Skeletal muscle tissue (tissue), 4 donors: ENCODE measurements around the gene CAPN10. TPM values are rescaled to one million over a fixed set of nuclear protein-coding genes. Genes with fewer than 3 reads are reported as not detected.

ENCODE experiments used
- H3K27ac ChIP-seq: one replicate; pipeline ENCODE4 v1.7.0; 2013; ENCODE audit warnings: mild to moderate bottlenecking, low read depth, low read length, inconsistent platforms
- H3K27me3 ChIP-seq, 3 donors: one replicate each; pipeline ENCODE4 v1.7.0; 2013; ENCODE audit warnings: low read length in 3 of 3; ENCODE audit not compliant: control insufficient read depth in 3 of 3, insufficient read depth in 3 of 3
- H3K36me3 ChIP-seq, 3 donors: one replicate each; pipeline ENCODE4 v1.7.0; 2013; ENCODE audit warnings: low read length in 3 of 3; ENCODE audit not compliant: control insufficient read depth in 3 of 3, insufficient read depth in 3 of 3
- H3K4me1 ChIP-seq, 3 donors: one replicate each; pipeline ENCODE4 v1.7.0; 2013; ENCODE audit warnings: low read length in 3 of 3, mild to moderate bottlenecking in 3 of 3; ENCODE audit not compliant: control insufficient read depth in 3 of 3, insufficient read depth in 3 of 3
- H3K4me3 ChIP-seq, 3 donors: one replicate each; pipeline ENCODE4 v1.7.0; 2013; ENCODE audit warnings: low read length in 3 of 3
- H3K9ac ChIP-seq, 3 donors: one replicate each; pipeline ENCODE4 v1.7.0; 2013; ENCODE audit warnings: low read length in 3 of 3, mild to moderate bottlenecking in 3 of 3, moderate library complexity in 2 of 3, low read depth in 1 of 3
- H3K9me3 ChIP-seq, 3 donors: one replicate each; pipeline ENCODE4 v1.7.0; 2013; ENCODE audit warnings: low read length in 3 of 3; ENCODE audit not compliant: control insufficient read depth in 3 of 3
- total RNA-seq: library from RNA; depleted of rRNA; stranded (reverse); fragments of >200 nt; gene quantifications from one replicate; pipeline ENCODE4 v1.2.3, GENCODE V29; 2014
- donor health status: Osteomylitis.

CAPN10 gene
- total RNA-seq, 1 donor from 2014 or later: 12.0 TPM

DNA sequence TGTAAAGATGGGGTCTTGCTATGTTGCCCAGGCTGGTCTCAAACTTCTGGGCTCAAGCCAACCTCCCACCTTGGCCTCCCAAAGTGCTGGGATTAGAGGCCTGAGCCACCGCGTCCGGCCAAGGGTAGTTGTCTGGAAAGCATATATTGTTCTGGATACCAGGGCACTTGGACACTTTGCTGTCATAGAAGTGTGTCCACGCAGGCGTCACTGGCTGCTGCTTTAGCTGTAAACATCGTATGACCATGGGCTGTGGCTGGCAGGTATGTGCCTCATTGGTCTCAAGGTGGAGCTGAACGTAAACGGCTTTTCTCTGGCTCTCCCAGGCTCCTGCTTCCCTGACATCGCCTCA, 35.5 kb downstream of the CAPN10 start:
- peaks cover 0 to 3% (median 0%) of the 10 kb centered on the region in 3 donors for H3K27me3 ChIP-seq
- H3K4me3 ChIP-seq: no peak overlapping the region
- H3K27ac ChIP-seq: no peak overlapping the region
- H3K9ac ChIP-seq: no peak overlapping the region
- no peaks in the 10 kb centered on the region for H3K9me3 ChIP-seq
- H3K4me1 ChIP-seq: no peaks in the 10 kb centered on the region
- H3K36me3 ChIP-seq: peaks cover 0 to 5% (median 0%) of the 10 kb centered on the region in 3 donors

- peaks cover 0 to 3% (median 0%) of the 10 kb centered on the region in 3 donors for H3K27me3 ChIP-seq
- no peak overlapping the region for H3K9ac ChIP-seq
- peaks cover 0 to 5% (median 0%) of the 10 kb centered on the region in 3 donors for H3K36me3 ChIP-seq
- no peaks in the 10 kb centered on the region for H3K9me3 ChIP-seq
- H3K4me3 ChIP-seq: no peak overlapping the region
- no peaks in the 10 kb centered on the region for H3K4me1 ChIP-seq
- H3K27ac ChIP-seq: no peak overlapping the region
Observed at GRCh38 chr2:240622531-240623235, 36.1 kb downstream of the CAPN10 start.

GRCh38 chr2:240623531-240624010, 37.0 kb downstream of the CAPN10 start:
- Histone ChIP-seq H3K36me3 (peaks cover 0 to 4% (median 0%) of the 10 kb centered on the region in 3 donors), H3K4me3 (no peak overlapping the region), H3K4me1 (no peaks in the 10 kb centered on the region), H3K27me3 (peaks cover 0 to 8% (median 0%) of the 10 kb centered on the region in 3 donors), H3K9ac (no peak overlapping the region), H3K27ac (no peak overlapping the region), H3K9me3 (no peaks in the 10 kb centered on the region)

GRCh38 chr2:240624011-240624949, 37.7 kb downstream of the CAPN10 start:
- H3K27me3 ChIP-seq: peaks cover 0 to 8% (median 0%) of the 10 kb centered on the region in 3 donors
- H3K9me3 ChIP-seq: no peaks in the 10 kb centered on the region
- no peaks in the 10 kb centered on the region for H3K4me1 ChIP-seq
- H3K27ac ChIP-seq: no peak overlapping the region
- no peaks in the 10 kb centered on the region for H3K36me3 ChIP-seq
- H3K9ac ChIP-seq: no peak overlapping the region
- H3K4me3 ChIP-seq: no peak overlapping the region

GRCh38 chr2:240624950-240625621, 38.6 kb downstream of the CAPN10 start, which contains the start of gene GPR35:
GPR35 (plus strand) TSS chr2:240625480; CDS start chr2:240629953, 4,473 bp downstream.
- Histone ChIP-seq H3K4me3 (no peak within 1 kb of the TSS), H3K9ac (no peak within 1 kb of the TSS), H3K27me3 (peaks cover 0 to 8% (median 0%) of the 10 kb centered on the region in 3 donors), H3K36me3 (peaks cover 0 to 1% (median 0%) of the 10 kb centered on the region in 3 donors), H3K9me3 (no peaks in the 10 kb centered on the region), H3K4me1 (no peaks in the 10 kb centered on the region), H3K27ac (no peak within 1 kb of the TSS)

DNA sequence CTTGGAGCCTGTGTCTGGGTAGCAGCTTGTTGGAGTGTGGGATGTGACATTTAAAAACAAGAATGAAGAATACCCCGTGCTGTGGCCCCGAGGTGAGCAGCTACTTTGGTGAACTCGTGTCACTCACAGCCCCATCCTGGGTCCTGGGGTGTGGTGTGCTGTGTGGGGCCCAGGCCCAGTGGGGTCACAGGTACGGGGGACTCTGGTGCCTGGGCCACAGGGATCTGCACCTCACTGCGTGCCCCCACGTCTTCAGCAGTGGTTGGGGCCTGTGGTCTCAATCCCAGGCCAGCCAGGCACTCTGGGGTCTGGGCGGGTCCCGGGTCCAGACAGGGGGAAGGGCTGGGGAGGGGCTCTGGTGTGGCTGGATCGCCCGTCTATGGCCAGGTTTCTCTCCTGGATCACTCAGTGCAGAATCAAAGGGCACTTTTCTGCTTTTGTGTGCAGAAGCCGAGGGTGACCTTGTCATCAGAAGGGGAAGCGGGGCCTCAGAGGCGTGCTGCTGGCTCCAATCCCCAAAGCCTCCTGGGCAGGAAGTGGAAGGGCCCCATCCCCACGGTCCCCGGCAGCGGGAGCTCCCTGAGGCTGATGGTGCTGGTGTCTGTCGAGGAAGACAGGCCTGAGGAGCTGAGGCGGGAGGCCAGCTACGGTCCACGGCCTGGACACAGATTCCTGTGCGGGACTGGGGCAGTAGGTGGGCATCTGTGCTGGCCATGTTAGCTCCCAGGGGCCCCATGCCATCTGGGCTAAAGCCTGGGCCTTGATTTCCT, 40.2 kb downstream of the CAPN10 start:
- no peak overlapping the region for H3K27ac ChIP-seq
- peaks cover 0 to 2% (median 0%) of the 10 kb centered on the region in 3 donors for H3K36me3 ChIP-seq
- no peak overlapping the region for H3K9ac ChIP-seq
- no peaks in the 10 kb centered on the region for H3K4me1 ChIP-seq
- H3K9me3 ChIP-seq: no peaks in the 10 kb centered on the region
- H3K27me3 ChIP-seq: peaks cover 0 to 8% (median 0%) of the 10 kb centered on the region in 3 donors
- no peak overlapping the region for H3K4me3 ChIP-seq

DNA sequence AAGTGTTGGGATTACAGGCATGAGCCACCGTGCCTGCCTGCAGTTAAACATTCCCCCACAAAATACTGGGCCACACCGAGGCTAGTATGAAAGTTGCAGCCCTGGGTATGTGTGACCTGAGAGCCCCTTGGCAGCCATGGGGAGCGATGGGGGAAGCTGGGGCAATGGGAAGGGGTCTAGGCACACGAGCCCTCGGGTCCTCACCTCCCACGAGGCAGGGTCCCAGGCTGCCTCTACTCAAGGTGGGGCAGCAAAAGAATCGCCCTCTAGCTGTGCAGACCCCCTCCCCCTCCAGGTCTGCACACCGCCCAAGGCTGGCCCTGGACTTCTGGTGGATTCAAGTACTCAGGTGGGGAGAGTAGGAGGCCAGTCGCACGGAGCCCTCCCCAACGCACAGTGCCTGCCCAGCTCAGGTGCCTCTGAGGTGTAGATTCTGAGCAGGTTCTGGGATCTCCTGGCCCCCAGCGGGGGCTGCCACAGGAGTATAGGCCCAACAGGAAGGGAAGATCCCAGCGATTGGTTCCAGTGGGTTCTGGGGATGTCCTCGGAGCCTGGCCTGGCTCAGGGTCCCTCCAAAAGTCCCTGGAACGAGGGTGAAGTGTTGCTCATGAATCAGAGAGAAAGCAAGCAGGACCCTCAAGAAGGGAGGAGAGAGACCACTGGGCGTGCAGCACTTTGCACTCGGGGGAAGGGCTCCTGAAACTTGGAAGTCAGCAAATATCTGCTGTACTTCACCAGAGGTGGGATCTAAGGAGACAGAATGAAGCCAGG, 41.4 kb downstream of the CAPN10 start:
- peaks cover 0 to 8% (median 0%) of the 10 kb centered on the region in 3 donors for H3K27me3 ChIP-seq
- H3K4me3 ChIP-seq: no peak overlapping the region

GRCh38 chr2:240628507-240628807, 41.9 kb downstream of the CAPN10 start:
- H3K9ac ChIP-seq: no peak overlapping the region
- no peaks in the 10 kb centered on the region for H3K9me3 ChIP-seq
- peaks cover 0 to 2% (median 0%) of the 10 kb centered on the region in 3 donors for H3K36me3 ChIP-seq
- H3K27me3 ChIP-seq: peaks cover 0 to 8% (median 0%) of the 10 kb centered on the region in 3 donors
- H3K4me3 ChIP-seq: no peak overlapping the region
- no peaks in the 10 kb centered on the region for H3K4me1 ChIP-seq
- H3K27ac ChIP-seq: no peak overlapping the region

More for the DNA sequence above, 41.4 kb downstream of the CAPN10 start:
- H3K4me1 ChIP-seq: no peaks in the 10 kb centered on the region
- no peaks in the 10 kb centered on the region for H3K9me3 ChIP-seq
- no peak overlapping the region for H3K9ac ChIP-seq
- H3K36me3 ChIP-seq: peaks cover 0 to 2% (median 0%) of the 10 kb centered on the region in 3 donors
- no peak overlapping the region for H3K27ac ChIP-seq
